ENCODE measurements around the gene EXD2.

GRCh38 chr14:69242311-69243224, 51.3 kb downstream of the EXD2 start:
- TF ChIP-seq CTCF (IDR thresholded peaks at IDR 0.05) (peak; percentile 68 to 80 (median 74)), EP300 (IDR thresholded peaks at IDR 0.05) (no peak)

Measured in upper lobe of left lung (tissue), 4 donors.